Measurements from ENCODE around the gene C16orf89.

C16orf89 gene

GRCh38 chr16:5000573-5001001 lies 65.2 kb downstream of the C16orf89 start:
- TF ChIP-seq PPARA (CRISPR knock-in tag; IDR thresholded peaks at IDR 0.05; ENCODE audit: borderline replicate concordance) (no peak), TSHZ2 (CRISPR knock-in tag; IDR thresholded peaks at IDR 0.05) (no peak), TOX (CRISPR knock-in tag; IDR thresholded peaks at IDR 0.05; ENCODE audit: borderline replicate concordance) (no peak), SNAI2 (CRISPR knock-in tag; IDR thresholded peaks at IDR 0.05) (no peak), CSRNP3 (CRISPR knock-in tag; IDR thresholded peaks at IDR 0.05) (no peak), ZNF70 (CRISPR knock-in tag; IDR thresholded peaks at IDR 0.05) (no peak)
- no peak for ATAC-seq

- TF ChIP-seq GLIS3 (CRISPR knock-in tag; IDR thresholded peaks at IDR 0.05) (no peak), PATZ1 (CRISPR knock-in tag; IDR thresholded peaks at IDR 0.05; ENCODE audit: borderline replicate concordance) (no peak), ZFP3 (CRISPR knock-in tag; IDR thresholded peaks at IDR 0.05) (no peak), BACH2 (CRISPR knock-in tag; IDR thresholded peaks at IDR 0.05; ENCODE audit: borderline replicate concordance) (no peak), POU6F1 (CRISPR knock-in tag; IDR thresholded peaks at IDR 0.05; ENCODE audit: borderline replicate concordance, low read depth) (no peak), TOX (CRISPR knock-in tag; IDR thresholded peaks at IDR 0.05; ENCODE audit: borderline replicate concordance) (no peak), ZNF70 (CRISPR knock-in tag; IDR thresholded peaks at IDR 0.05) (no peak), CREB5 (CRISPR knock-in tag; IDR thresholded peaks at IDR 0.05; ENCODE audit: low read depth) (no peak), ZC3H10 (CRISPR knock-in tag; IDR thresholded peaks at IDR 0.05) (no peak), TSHZ2 (CRISPR knock-in tag; IDR thresholded peaks at IDR 0.05) (no peak)
- ATAC-seq: no peak
These were observed 70.9 kb downstream of the C16orf89 start for GRCh38 chr16:4994719-4995434.
